TTC549 (cell line): ENCODE measurements around the gene MIPEP.
"Not testable (repeated sequence)": the region's sequence is repeated elsewhere in the genome, so short reads cannot be mapped to it uniquely, and the experiment has no call there.

ENCODE experiments used
- FAIRE-seq: peaks from 2 replicates; lab custom pipeline; 2012; peaks lifted over from hg19 to GRCh38; lab: Jason Lieb, UNC

The MIPEP gene

DNA sequence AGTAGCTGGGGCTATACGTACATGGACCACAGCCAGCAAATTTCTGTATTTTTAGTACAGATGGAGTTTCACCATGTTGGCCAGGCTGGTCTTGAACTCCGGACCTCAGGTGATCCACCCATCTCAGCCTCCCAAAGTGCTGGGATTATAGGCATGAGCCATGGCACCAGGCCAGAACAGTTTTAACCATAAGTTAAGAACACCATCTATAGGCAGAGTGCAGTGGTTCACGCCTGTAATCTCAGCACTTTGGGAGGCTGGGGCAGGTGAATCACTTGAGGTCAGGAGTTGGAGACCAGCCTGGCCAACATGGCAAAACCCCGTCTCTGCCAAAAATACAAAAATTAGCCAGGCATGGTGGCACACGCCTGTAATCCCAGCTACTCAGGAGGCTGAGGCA, 143.1 kb downstream of the MIPEP start:
- not testable (repeated sequence) for FAIRE-seq

DNA sequence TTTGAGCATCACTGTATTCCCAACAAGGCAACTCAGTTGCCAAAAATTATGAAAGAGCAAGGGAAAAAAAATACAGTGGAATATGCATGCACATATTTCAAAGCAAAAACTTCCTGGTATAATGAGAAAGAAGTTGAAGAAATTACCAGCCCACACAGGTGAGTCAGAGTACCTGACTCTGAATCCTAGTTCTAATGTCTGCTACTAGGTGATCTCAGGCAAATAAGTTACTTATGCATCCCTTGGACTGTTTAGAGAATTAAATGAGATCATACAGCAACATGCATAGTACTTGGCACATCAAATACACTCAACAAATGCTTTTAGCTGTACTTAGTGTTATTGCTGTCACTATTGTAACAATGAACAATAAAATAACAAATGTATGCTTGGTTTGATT, 144.9 kb downstream of the MIPEP start:
- FAIRE-seq: no peak

DNA sequence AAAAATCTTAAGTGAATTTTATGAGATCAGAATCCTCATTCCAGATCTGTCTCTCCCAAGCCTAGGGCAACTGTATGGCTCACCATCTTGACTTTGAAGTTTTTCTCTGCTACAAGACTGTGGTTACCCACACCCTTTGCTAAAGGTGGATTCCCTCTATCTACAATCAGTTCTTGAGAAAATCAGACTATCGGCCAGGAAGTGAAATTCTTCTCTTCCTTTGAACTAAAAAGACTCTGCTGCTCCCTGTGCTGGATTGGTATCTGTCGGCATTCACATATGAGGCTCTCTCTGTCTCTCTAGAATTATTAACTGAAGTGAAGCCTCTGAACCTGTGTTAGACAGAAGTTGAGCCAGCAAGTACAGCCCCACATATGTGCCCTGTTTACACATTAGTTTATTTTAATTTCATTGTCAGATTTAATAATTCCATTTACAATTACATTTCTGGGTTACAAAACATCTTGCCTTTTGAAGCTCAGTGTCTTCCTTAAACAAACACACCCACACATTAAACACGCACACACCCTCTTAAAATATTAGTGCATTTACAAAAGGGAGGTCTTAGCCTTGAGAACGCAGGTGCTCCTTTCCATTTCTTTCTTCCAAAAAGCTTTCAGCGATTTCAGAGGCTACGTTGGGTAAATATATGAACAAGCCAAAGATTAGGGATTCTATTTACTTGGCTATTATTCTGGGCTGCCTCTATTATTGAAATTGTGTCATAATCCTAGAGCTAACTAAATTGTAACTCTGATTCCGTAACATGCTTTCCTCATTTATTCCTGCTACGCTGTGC, 145.7 kb downstream of the MIPEP start:
- FAIRE-seq: no peak

DNA sequence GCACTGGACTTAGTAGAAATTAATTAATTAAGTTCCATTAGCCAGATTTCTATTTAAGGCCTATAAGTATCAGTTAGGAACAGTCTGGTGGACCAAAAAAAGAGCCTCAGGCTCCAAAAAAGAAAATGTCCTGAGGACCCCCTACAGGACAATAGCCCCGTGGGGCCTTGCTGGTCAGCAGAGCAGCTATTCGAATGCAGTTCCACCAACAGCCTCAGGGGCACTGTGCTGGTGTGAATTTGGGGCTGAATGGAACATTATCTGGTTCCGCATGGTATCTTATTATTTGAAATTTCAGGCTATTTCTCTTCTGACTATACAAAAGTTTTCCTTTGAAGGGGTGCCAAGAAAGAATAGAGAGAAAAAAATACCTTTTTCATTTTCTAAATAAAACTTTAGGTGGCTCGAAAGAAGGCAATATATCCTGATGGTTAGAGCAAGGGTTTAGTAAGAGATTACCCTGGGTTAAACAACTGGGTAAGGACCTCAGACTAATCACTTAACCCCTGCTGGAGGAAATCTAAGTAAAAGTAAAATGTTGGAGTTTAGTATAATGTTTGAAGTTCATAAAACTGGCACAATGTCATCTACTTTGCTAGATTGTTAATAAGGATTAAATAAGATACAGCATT, 147.2 kb downstream of the MIPEP start:
- FAIRE-seq: no peak

DNA sequence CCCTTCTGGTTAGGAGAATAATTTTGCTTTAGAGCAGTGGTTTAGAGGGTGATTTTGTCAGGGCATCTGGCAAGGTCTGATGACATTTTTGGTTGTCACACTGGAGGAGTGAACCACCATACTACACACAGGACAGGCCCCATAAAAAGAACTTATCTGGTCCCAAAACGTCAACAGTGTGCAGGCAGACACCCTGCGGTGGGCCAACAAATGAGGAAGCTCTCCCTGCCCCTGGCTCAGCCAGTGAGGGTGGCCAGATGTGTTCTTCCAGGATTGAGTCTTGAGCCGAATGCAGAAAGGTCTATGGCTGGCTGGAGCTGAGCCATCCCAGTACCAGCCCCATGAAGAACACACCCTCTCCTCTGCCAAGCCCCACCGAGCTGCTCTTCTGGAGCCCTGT, 149.2 kb downstream of the MIPEP start:
- no peak for FAIRE-seq

DNA sequence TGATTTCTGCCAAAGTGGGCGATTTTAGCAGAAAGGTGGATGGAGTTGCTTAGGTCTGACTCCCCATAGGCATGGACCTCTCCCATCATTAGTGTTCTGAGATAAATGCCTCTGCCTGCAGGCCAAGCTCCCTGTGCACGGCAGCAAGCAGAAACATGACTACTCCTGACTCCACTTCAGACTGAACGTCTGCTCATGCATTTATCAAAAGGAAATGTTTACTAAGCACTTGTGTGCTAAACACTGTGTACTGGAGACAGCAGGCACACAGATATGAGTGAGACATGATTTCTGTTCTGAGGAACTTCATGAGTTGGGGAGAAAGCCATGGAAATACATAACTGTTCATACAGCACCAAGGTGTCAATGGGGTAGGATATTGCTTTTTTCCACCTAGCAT, 149.6 kb downstream of the MIPEP start:
- FAIRE-seq: no peak

DNA sequence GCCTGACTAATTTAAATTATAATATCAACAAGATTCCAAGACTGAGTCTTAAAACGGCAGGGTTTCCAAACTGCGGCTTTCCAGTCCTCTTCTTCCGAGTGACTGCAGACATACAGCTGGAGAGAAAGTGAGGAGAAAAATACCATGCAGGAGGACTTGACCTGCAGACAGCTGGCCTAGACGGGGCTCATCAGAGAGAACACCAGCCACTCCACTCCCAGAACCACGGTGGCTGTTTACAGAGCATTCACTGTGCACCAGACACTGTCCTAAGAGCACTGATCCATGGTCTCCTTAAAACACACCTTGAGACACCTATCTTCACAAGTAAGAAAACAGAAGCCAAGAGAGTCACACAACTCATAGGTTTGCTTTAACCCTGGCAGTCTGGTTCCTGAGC, 152.7 kb downstream of the MIPEP start:
- FAIRE-seq: no peak

DNA sequence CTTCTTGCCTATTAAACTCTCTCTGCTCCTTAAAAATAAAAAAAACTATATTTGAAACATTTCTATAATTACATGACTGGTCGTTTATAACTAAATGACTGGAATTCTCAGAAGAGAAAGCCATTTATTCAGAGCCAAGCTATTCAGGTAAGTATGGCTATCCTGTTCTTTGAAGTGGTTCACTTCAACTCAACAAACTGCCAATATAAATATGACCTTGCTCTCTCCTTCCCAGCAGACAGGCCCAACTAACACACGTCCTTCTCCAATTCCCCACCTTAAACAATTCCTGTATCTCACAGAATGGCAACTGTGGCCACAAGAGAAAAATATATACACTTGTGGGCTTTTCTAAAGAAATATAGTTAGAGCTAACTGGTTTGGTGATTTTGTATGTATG, 153.9 kb downstream of the MIPEP start:
- FAIRE-seq: no peak

DNA sequence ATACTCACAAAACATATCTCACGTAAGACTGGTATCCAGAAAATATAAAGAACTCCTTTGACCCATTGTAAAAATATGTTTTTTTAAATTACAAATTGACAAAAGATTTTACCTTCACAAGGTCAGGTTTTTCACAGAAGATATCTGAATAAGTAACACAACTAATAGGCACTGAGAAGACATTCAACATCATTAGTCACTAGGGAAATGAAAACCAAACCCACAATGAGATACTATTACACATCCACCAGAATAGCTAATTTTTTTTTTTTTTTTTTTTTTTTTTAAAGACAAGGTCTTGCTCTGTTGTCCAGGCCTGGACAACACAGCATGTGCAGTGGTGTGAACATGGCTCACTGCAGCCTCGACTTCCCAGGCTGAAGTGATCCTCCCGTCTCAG, 157.5 kb downstream of the MIPEP start:
- no peak for FAIRE-seq

DNA sequence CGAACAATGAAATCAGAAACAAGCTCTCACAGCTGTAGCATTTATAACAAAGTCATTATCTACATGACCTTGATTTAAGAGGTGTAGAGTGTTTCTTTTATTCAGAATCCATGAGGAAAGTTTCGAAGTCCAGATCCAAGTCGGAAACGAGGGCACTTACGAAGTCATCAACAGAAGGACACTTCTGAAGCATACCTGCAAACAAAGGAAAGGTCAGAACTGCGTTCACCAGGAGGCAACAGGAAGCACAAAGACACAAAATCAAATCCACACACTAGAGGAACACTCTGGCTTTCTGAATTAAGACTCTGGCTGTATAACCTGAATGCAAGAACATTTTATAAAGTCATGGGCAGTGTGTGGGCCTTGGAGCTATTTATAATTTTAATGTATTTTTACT, 158.9 kb downstream of the MIPEP start:
- no peak for FAIRE-seq

DNA sequence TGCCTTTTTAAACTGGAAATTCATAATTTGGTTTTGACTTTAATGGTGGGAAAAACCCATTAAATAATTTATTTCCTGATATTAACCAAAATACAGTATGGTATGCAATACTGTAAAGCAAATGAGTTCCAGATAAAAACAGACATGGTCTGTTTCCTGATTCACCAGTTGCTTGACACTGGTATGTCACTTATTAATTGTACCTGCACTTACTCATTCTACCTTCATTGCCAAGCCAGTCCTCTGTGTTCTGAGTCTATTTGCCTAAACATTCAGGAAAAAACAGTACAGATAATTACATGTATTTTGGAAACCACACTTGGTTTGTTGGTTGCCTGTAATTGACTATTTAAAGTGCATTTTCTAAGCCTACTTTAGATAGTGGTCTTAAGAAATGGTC, 159.7 kb downstream of the MIPEP start:
- FAIRE-seq: no peak

DNA sequence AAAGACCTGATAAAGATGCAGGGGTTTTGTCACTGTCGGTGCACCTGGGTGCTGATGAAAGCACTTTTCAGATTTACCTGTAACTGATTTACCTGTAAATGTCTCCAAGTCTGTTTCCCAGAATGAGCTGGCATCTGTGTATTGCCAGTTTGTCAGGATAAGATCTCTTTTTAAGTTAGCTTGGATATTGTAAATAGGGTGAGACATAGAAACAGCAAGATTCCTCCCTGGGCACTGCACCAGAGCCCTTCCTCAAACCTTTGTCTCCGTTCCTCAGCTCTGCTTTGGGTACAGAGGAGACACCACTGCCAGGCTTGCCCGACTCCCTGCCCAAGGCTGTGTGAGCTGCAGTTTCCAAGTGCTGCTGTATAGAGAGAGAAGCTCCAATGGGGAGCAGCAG, 160.4 kb downstream of the MIPEP start:
- no peak for FAIRE-seq

DNA sequence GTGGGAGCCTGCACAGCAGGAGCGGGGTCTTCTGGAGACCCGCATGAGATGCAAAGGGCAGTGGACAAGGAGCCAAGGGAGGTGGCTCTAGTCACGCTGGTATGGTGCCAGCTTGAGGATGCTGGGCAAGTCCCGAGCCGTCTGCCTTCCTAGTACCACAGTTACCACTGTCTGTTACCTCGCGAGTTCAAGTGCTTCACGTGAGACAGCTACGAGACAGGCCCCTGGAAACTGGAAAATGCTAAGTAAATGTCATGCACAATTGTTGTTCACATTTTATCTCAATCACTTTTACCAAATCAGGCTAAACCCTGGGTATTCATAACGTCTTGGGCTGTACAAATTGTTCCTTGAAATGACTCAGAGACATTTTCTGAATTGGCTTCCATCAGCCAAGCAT, 163.3 kb downstream of the MIPEP start:
- FAIRE-seq: no peak

DNA sequence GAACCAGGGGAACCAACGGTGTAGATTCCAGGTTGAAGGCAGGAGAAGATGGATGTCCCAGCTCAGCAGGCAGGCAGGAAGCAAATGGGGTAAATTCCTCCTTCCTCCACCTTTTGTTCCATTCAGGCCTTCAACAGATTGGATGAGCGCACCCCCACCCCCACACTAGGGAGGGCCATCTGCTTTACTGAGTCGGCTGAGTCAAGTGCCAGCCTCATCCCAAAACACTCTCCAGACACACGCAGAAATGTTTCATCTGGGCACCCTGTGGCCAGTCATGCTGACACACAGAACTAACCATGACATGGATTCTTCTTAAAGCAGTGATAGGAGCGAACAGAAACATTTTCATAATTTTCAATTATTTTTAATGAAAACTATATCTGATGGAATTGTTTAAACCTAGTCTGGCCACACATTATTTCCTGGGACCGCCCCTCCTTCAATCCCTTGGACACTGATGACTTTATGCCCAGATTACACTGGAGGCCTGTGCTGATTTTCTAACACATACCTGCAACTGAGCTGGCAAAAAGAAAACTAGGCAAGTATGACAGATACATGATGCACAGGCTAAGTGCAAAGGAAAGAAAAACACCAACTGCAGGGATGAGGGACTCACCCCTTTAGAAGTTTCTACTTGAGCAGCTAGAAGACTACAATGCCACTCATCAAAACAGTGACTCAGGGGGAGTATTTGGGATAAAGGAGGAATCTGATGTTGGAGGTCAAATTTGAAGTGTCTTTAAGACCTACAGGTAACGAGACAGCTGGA, 164.8 kb downstream of the MIPEP start:
- no peak for FAIRE-seq

DNA sequence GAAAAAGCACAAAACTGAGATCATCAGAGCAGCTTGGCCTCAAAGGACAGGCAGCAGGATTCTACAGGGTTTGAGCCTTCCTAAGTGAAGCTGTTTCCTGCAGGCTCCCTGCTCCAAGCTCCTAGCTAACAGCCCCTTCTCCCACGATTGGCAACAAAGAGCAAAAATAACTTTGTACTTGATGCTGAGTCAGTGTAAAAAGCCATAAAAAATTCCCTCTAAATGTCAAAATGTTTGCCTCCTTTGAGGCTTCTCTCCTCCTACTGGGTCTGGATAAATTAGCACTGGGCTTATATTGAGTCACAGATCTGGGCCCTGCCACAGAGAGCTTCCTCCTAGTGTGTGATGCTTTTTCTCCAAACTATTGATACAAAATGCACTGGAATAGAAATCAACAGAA, 165.7 kb downstream of the MIPEP start:
- no peak for FAIRE-seq

DNA sequence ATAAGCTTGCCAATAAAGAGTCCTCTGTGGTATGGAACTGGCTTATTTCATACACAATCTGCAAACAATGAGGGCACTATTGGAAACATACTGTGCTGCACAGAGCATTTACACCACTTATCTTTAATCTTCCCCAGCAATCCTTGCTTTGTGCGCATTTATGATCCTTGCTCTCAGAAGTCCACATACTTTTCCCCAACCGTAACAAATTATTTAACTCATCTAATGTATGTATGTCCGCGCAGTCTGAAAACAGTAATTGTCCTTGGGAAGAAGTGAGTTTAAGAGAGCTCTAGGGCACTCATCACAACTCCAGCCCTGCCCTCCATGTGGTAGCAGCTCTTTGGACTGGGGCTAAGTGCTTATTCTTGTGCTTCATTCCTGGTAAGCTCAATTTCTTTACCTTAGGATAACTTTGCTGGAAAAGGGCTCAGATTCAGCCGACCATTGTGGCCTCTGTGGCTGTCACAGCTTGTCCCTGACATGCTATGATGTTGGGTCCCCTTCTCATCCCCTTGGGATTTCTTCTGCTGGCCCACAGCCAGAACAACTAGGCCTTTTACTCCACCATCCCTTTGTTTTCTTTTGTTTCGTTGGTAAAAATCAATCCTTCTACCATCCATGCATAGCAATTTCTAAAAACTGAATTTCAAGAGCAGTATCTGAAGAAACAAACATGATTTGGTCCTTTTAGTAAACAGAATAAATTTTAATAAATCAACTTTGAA, 166.3 kb downstream of the MIPEP start:
- no peak for FAIRE-seq

DNA sequence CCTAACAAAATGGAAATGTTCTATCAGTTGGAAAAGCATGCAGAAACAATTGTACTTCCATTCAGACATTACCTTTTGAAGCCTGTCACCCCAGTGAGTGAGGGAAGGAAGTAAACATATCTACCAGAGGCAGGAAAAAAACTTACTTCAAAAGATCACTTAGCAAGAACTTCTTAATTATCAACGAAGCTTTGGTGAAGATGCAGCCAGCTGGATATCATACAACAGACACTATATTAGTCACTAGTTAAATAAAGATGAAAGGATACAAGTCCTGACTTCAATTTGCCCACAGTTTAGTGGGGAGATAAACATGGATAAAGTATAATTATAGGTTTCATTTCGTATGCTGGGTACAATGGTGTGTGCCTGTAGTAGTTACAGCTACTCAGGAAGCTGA, 170.2 kb downstream of the MIPEP start:
- FAIRE-seq: no peak

DNA sequence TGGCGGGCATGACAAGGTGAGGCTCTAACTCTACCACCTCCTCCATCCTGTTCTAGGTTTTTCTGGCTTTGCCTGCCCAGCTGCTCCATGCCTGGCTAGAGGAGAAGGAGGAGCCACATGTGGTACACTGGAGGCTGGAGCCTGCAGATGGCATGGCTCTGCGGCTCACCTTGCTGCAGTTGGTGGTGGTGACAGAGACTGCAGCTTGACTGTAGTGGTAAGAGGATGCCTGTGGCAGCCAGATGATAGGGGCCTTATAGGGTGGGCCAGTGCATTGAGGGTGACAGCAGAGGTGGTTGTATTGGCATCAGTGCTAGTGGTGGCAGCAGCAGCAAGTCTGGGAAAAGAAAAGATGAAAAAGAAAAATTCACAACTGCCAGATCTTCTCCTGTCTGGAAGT, 172.8 kb downstream of the MIPEP start:
- no peak for FAIRE-seq

DNA sequence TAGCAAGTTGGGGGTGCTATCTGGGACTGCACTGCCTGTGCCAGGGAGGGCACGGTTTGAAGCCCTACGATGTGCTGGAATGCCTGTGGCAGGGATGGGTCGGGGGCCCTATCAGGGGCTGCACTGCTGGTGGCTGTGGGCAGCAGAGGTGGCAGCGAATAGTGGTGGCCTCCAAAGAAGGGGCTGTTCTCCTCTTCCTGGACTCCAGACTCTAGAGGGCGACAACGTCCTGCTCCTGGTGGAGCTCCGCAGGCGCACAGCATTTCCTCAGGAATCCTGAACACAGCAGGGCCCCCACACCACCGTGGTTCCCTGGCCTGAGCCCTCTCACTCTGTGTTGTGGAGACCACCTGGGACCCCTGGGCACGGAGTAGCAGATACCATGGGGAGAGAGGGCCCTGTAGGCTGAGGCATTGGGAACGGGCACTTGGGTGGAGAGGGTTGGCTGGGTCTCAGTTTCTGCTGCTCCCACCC, 173.4 kb downstream of the MIPEP start:
- FAIRE-seq: no peak

DNA sequence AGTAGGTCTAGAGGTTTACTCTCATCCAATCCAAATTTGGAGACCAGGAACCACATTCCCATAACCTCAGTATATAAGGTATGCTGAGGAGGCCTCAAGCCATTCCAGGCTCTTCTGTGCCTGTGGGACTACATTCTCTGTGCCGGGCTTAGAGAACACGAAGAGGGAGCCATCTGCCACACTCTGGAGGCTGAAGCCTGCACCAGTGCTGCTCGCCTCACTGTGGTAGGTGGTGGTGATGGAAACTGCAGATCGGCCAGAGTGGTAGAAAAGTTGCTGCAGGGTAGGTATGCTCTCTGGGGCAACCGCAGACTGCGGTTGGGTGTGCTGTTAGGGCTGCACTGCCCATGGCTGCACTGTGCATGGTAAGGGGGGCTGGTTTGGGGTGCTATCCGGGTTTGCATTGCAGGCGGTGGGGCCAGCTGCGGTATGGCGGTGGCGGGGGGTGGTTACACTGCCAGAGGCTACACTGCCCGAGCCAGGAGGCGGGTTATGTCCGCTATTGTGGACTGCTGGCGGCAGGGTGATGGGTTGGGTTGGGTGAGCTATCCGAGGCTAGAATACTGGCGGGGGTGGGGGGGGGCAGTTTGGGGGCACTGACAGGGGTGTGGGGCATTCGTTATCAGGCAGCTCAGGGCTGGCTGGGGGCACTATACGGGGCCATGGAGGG, 174.0 kb downstream of the MIPEP start:
- no peak for FAIRE-seq

DNA sequence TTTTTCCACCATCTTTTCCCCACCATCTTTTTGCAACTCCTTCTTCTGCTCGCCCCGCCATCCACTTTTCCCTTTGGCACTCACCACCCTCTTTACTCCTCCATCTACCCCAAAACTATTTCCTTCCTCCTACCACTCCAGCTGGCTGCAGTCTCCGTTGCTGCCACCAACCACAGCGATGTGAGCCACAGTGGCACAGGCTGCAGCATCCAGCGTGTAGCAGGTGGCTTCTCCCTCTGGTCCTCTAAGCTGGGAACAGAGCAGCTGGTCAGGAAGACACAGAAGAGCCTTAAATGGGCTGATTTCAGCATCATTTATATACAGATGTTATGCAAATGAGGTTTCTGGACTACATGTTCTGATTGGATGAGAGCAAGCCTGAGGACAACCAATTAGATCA, 174.5 kb downstream of the MIPEP start:
- no peak for FAIRE-seq

DNA sequence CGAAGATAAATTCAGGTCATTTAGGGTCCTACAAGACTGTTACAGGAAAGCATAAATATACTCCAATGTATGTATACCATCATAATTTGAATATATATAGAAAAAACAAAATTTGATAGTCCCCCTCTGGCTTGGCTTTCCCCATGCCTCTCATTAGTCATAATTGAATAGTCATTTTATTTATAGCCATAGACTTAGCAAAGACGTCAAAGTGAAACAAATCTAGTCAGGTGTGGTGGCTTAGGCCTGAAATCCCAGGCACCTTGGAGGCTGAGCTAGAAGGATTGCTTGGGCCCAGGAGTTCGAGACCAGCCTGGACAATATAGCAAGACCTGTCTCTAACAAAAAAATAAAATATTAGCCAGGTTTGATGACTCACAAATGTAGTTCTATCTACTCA, 177.8 kb downstream of the MIPEP start:
- no peak for FAIRE-seq
